Panc1 (cell line): ENCODE data around the gene AMHR2. TPM values are rescaled to one million over a fixed set of nuclear protein-coding genes. Genes with fewer than 3 reads are reported as not detected.

Experiments
- ATAC-seq: fragments of 200-7000 bp; cut with Tn5 transposase; 2 replicates; pipeline ENCODE4 v1.9.1; 2020; ENCODE audit warnings: mild to moderate bottlenecking, moderate library complexity
- BruUV-seq: library from RNA; stranded (reverse); fragments of 400-500 nt; replicated peaks from 2 replicates; lab custom pipeline; 2021; lab: Mats Ljungman, UMichigan
- CTCF ChIA-PET: fragments of 300-600 bp; sonication (Branson Sonifier 250); formaldehyde crosslinking; loops from one replicate; lab custom pipeline; 2022; ENCODE audit warnings: antibody characterized with exemption; lab: Charles Lee
- POLR2A ChIA-PET: fragments of 300-600 bp; sonication (Branson Sonifier 250); formaldehyde crosslinking; loops from one replicate; lab custom pipeline; 2022; ENCODE audit warnings: antibody characterized with exemption; lab: Charles Lee
- DNase-seq: peaks from one replicate; pipeline ENCODE4 v3.0.0-alpha.2; 2010; ENCODE audit warnings: low read depth, low spot score
- H3K27ac ChIP-seq: 2 replicates; pipeline ENCODE4 v1.5.1; 2011; ENCODE audit warnings: mild to moderate bottlenecking, low read length, inconsistent platforms
- H3K27me3 ChIP-seq: fragments of 200-500 bp; sonication (Bioruptor generic); 2 replicates; pipeline ENCODE4 v1.6.0; 2014; ENCODE audit warnings: low read length, inconsistent platforms; ENCODE audit not compliant: control insufficient read depth, insufficient read depth
- H3K36me3 ChIP-seq: fragments of 200-500 bp; sonication (Bioruptor generic); 2 replicates; pipeline ENCODE4 v1.5.1; 2014; ENCODE audit warnings: inconsistent platforms, mild to moderate bottlenecking, low read length, moderate library complexity; ENCODE audit not compliant: control insufficient read depth, insufficient read depth
- H3K4me1 ChIP-seq: 2 replicates; pipeline ENCODE4 v1.5.1; 2011; ENCODE audit warnings: inconsistent platforms, mild to moderate bottlenecking, low read length, moderate library complexity; ENCODE audit not compliant: control insufficient read depth, insufficient read depth
- H3K4me3 ChIP-seq, 2 experiments: 2 replicates each; pipeline ENCODE4 v1.5.1; 2011 to 2012; ENCODE audit warnings: low read depth in 2 of 2, low read length in 2 of 2, mild to moderate bottlenecking in 2 of 2, inconsistent platforms in 1 of 2, moderate library complexity in 1 of 2
- H3K9me3 ChIP-seq: fragments of 200-500 bp; sonication (Bioruptor generic); 2 replicates; pipeline ENCODE4 v1.5.1; 2014; ENCODE audit warnings: low read depth, mild to moderate bottlenecking, inconsistent platforms, low read length, moderate library complexity; ENCODE audit not compliant: control insufficient read depth, insufficient read depth
- POLR2AphosphoS5 ChIP-seq: IDR thresholded peaks from 2 replicates; pipeline ENCODE4 v1.6.1; 2012; ENCODE audit warnings: mild to moderate bottlenecking, low read depth, low read length, moderate library complexity
- SIN3A ChIP-seq: IDR thresholded peaks from 2 replicates; pipeline ENCODE4 v1.6.1; 2012; ENCODE audit warnings: low read depth, mild to moderate bottlenecking, low read length, moderate library complexity, borderline replicate concordance; ENCODE audit not compliant: insufficient read depth
- TCF7L2 ChIP-seq: IDR thresholded peaks from 2 replicates; pipeline ENCODE4 v1.6.1; 2011; ENCODE audit warnings: mild to moderate bottlenecking, low read depth, low read length, inconsistent platforms
- in situ Hi-C: cut with HindIII; loops from 2 replicates; pipeline ENCODE4 v1.10.0; 2016; ENCODE audit warnings: low sequenced_read_pairs, low pct_unique_long_range_greater_than_20kb
- intact Hi-C: fragments of 100-400 bp; cut with micrococcal nuclease; formaldehyde crosslinking; loops from one replicate; pipeline ENCODE4 v1.10.0; 2022; ENCODE audit not compliant: unreplicated experiment
- total RNA-seq: library from RNA; stranded (reverse); gene quantifications from one replicate; pipeline ENCODE4 v1.2.1, GENCODE V29; 2021; ENCODE audit not compliant: unreplicated experiment
- TF ChIP-seq, protein P1 (sequence below), 2 experiments: IDR thresholded peaks; 2 replicates each; pipeline ENCODE4 v1.6.1; 2011 to 2012; ENCODE audit warnings: low read depth in 2 of 2, control low read depth in 1 of 2, low read length in 1 of 2, mild to moderate bottlenecking in 1 of 2, moderate library complexity in 1 of 2; ENCODE audit not compliant: insufficient read depth in 1 of 2
- TF ChIP-seq, protein P2 (sequence below): fragments of 450-650 bp; IDR thresholded peaks from 2 replicates; pipeline ENCODE4 v1.5.1; 2017; ENCODE audit warnings: mild to moderate bottlenecking

The AMHR2 gene
- total RNA-seq, 1 experiment from 2014 or later, result 0.13 TPM

DNA sequence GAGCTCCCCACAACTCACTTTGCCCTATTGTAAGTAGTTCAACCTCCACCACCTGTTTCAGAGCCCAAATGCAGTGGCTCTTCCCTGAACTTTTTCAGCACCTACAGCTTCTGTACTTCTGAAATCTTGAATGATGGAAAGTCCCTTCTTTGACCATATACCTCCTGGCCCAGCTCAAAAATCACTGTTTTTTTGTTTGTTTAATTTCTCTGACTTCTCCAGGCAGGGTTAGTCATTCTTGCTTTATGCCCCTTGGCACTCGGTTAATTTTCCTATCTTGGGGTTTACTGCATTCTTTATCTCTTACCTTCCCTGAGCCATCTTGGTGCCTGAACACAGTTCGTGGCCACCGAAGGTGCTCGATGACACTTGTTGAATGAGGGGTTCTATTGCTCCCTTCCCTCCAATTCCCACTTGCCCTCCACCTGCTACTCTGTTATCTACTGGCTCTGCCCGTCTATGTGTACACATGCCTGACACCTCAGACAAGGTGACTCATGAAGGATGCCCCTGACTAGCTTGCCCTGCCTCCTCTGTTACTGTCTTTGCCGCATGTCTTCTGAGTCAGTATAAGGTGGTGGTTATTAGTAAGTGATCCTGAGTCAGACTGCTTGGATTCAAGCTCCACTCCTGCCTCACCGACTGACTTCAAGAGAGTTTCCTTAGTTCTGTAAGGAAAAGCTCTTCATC, 4.4 kb downstream of the AMHR2 start:
- intact Hi-C loops (no loop called here), in situ Hi-C loops (no loop called here)
- ChIA-PET POLR2A (interaction anchor here (0.7 to 0.9 kb wide), 2 partner anchors 8 to 50 kb away, joined by 3 read pairs; no protein-coding TSS in a partner anchor), CTCF (interaction anchor here (1.9 kb wide), 1 partner anchor 76 kb away, joined by 6 read pairs; no protein-coding TSS in a partner anchor)
- Histone ChIP-seq H3K27me3 (no peaks in the 10 kb centered on the region), H3K36me3 (no peaks in the 10 kb centered on the region), H3K27ac (no peak overlapping the region), H3K4me3 (no peak overlapping the region), H3K4me1 (peaks cover 6% of the 10 kb centered on the region; the same call in 1 of the 2 replicates), H3K9me3 (no peaks in the 10 kb centered on the region)
- ATAC-seq (peak; percentile 88), DNase-seq (peak; percentile 96)
- no peak for TF ChIP-seq POLR2AphosphoS5
- TF ChIP-seq, protein P1, sequence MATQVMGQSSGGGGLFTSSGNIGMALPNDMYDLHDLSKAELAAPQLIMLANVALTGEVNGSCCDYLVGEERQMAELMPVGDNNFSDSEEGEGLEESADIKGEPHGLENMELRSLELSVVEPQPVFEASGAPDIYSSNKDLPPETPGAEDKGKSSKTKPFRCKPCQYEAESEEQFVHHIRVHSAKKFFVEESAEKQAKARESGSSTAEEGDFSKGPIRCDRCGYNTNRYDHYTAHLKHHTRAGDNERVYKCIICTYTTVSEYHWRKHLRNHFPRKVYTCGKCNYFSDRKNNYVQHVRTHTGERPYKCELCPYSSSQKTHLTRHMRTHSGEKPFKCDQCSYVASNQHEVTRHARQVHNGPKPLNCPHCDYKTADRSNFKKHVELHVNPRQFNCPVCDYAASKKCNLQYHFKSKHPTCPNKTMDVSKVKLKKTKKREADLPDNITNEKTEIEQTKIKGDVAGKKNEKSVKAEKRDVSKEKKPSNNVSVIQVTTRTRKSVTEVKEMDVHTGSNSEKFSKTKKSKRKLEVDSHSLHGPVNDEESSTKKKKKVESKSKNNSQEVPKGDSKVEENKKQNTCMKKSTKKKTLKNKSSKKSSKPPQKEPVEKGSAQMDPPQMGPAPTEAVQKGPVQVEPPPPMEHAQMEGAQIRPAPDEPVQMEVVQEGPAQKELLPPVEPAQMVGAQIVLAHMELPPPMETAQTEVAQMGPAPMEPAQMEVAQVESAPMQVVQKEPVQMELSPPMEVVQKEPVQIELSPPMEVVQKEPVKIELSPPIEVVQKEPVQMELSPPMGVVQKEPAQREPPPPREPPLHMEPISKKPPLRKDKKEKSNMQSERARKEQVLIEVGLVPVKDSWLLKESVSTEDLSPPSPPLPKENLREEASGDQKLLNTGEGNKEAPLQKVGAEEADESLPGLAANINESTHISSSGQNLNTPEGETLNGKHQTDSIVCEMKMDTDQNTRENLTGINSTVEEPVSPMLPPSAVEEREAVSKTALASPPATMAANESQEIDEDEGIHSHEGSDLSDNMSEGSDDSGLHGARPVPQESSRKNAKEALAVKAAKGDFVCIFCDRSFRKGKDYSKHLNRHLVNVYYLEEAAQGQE (IDR thresholded peaks at IDR 0.05; ENCODE audit: insufficient read depth in 1 of 2, low read depth in 2 of 2, low read length in 1 of 2), result no peak
- TF ChIP-seq, protein P2, sequence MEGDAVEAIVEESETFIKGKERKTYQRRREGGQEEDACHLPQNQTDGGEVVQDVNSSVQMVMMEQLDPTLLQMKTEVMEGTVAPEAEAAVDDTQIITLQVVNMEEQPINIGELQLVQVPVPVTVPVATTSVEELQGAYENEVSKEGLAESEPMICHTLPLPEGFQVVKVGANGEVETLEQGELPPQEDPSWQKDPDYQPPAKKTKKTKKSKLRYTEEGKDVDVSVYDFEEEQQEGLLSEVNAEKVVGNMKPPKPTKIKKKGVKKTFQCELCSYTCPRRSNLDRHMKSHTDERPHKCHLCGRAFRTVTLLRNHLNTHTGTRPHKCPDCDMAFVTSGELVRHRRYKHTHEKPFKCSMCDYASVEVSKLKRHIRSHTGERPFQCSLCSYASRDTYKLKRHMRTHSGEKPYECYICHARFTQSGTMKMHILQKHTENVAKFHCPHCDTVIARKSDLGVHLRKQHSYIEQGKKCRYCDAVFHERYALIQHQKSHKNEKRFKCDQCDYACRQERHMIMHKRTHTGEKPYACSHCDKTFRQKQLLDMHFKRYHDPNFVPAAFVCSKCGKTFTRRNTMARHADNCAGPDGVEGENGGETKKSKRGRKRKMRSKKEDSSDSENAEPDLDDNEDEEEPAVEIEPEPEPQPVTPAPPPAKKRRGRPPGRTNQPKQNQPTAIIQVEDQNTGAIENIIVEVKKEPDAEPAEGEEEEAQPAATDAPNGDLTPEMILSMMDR, result no peak
- TF ChIP-seq TCF7L2, result no peak
- no peak for TF ChIP-seq SIN3A
- BruUV-seq, result no TSS peak

DNA sequence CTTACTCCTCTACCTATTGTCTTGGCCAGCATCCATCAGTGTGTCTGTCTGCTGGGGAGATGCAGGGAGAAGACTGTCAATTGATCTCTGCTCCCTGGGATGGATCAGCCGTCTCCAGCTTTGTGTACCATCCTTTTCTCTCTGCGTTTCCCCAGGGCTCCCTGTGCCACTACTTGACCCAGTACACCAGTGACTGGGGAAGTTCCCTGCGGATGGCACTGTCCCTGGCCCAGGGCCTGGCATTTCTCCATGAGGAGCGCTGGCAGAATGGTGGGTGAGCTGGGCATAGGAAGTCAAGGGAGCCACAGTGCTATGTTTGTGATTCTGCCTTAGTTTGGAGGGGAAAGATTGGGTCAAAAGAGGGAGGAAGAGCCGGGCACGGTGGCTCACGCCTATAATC, 5.1 kb downstream of the AMHR2 start:
- intact Hi-C loops (no loop called here), in situ Hi-C loops (no loop called here)
- no TSS peak for BruUV-seq
- no peaks in the 10 kb centered on the region for H3K36me3 ChIP-seq
- ChIA-PET CTCF (interaction anchor here (1.9 kb wide), 1 partner anchor 76 kb away, joined by 6 read pairs; no protein-coding TSS in a partner anchor), POLR2A (no interaction called here)
- TF ChIP-seq, protein P1 (IDR thresholded peaks at IDR 0.05; ENCODE audit: insufficient read depth in 1 of 2, low read depth in 2 of 2, low read length in 1 of 2), result no peak
- no peak for TF ChIP-seq TCF7L2
- H3K4me3 ChIP-seq, result no peak overlapping the region
- no peak for DNase-seq
- no peaks in the 10 kb centered on the region for H3K9me3 ChIP-seq
- ATAC-seq, result 0 out of 2 replicates have a peak, but pooled peaks have one; percentile 8
- H3K27ac ChIP-seq, result no peak overlapping the region
- H3K4me1 ChIP-seq, result peaks cover 6% of the 10 kb centered on the region; the same call in 1 of the 2 replicates
- no peaks in the 10 kb centered on the region for H3K27me3 ChIP-seq
